D721Med (cell line): ENCODE data around the gene PIGS.
"Not testable (repeated sequence)": the region's sequence is repeated elsewhere in the genome, so short reads cannot be mapped to it uniquely, and the experiment has no call there.

Experiments
- DNase-seq: peaks from one replicate; pipeline ENCODE4 v3.0.0; 2011; ENCODE audit warnings: low spot score; ENCODE audit not compliant: insufficient read length
- FAIRE-seq: peaks from 2 replicates; lab custom pipeline; 2011; peaks lifted over from hg19 to GRCh38; lab: Jason Lieb, UNC
- CTCF ChIP-seq: IDR thresholded peaks from 2 replicates; pipeline ENCODE4 v1.5.1; 2012; ENCODE audit warnings: mild to moderate bottlenecking, control low read depth; ENCODE audit not compliant: insufficient read depth; ENCODE audit errors: missing control alignments

The PIGS gene

GRCh38 chr17:28578246-28579195 is 7.2 kb upstream of the PIGS start:
- FAIRE-seq (no peak), DNase-seq (no peak)
- no peak for TF ChIP-seq CTCF

- no peak for TF ChIP-seq CTCF
- DNase-seq (no peak), FAIRE-seq (no peak)
These were observed 6.1 kb upstream of the PIGS start for GRCh38 chr17:28577466-28577824.

GRCh38 chr17:28576758-28577465 is 5.6 kb upstream of the PIGS start, which contains the start of gene ALDOC:
Gene ALDOC (minus strand): TSS chr17:28576895. CDS start chr17:28575532, 1,363 bp downstream.
- no peak for TF ChIP-seq CTCF
- peak; percentile 99 for DNase-seq
- no peak for FAIRE-seq

DNA sequence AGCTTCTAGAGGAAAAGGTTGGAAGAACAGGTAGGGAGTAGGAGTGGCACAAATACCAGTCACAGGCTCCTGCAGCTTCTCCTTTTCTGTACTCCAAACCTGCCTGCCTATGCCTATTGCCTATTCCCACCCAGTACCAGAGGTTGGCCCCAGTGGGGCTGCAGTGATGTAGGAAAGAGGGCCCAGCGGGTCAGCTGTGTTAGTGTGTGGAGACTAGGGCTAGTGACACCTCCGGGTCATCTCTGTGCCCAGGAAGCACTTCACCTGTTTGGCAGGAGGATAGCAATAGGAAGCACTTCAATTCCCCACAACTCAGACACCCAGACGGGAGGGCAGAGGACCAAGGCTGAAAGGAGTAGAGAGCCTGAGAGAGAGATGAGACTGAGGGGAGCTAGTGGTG is 4.7 kb upstream of the PIGS start:
- FAIRE-seq, DNase-seq: not testable (repeated sequence)

DNA sequence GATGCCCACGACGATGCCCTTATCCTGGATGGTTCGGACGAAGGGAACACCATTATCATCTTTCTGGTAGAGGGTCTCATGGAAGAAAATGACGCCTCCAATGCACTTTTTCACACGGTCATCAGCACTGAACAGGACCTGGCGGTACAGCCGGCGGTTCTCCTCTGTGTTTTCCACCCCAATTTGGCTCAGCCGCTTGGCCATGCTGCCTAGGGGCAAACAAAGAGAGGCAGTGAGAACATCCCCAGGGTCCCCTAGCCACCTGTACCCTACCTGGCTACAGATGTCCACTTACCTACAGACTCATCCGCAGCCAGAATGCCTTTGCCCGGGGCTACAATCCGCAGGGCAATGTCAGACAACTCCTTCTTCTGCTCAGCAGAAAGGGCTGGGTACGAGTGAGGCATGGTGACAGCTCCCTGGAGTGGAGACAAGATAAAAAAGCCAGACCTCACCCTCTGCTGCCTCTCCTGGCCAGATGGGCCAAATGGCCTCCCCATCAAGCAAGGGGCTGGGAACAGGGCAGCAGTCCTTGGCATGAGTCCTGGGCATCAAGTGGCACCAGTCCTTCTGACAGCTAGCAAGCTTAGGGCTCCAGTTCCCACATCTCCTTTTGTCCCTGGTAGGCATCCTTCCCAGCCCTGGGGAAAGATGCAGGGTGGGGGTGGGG is 3.9 kb upstream of the PIGS start:
- TF ChIP-seq CTCF: no peak
- DNase-seq: no peak

GRCh38 chr17:28574526-28574925 is 3.2 kb upstream of the PIGS start:
- DNase-seq (no peak), FAIRE-seq (no peak)
- no peak for TF ChIP-seq CTCF

More for the DNA sequence above, 3.9 kb upstream of the PIGS start:
- FAIRE-seq: no peak

- DNase-seq (no peak), FAIRE-seq (no peak)
These were observed 2.7 kb upstream of the PIGS start for GRCh38 chr17:28573966-28574480.

More at GRCh38 chr17:28573966-28574480, 2.7 kb upstream of the PIGS start:
- TF ChIP-seq CTCF: no peak
